HFF-Myc (cell line): ENCODE measurements around the gene PHRF1.

Source experiments
- DNase-seq: peaks from one replicate; pipeline ENCODE4 v3.0.0-alpha.2; 2011; ENCODE audit warnings: low read depth; ENCODE audit errors: extremely low read depth
- H3K4me3 ChIP-seq: replicated peaks from 2 replicates; pipeline ENCODE4 v1.5.1; 2011; ENCODE audit warnings: low read depth, mild to moderate bottlenecking, control low read depth, low read length
- TF ChIP-seq, protein P1 (sequence below): IDR thresholded peaks from 2 replicates; pipeline ENCODE4 v1.5.1; 2012; ENCODE audit warnings: mild to moderate bottlenecking, low read depth, low read length, control low read depth; ENCODE audit errors: missing control alignments

PHRF1 gene

DNA sequence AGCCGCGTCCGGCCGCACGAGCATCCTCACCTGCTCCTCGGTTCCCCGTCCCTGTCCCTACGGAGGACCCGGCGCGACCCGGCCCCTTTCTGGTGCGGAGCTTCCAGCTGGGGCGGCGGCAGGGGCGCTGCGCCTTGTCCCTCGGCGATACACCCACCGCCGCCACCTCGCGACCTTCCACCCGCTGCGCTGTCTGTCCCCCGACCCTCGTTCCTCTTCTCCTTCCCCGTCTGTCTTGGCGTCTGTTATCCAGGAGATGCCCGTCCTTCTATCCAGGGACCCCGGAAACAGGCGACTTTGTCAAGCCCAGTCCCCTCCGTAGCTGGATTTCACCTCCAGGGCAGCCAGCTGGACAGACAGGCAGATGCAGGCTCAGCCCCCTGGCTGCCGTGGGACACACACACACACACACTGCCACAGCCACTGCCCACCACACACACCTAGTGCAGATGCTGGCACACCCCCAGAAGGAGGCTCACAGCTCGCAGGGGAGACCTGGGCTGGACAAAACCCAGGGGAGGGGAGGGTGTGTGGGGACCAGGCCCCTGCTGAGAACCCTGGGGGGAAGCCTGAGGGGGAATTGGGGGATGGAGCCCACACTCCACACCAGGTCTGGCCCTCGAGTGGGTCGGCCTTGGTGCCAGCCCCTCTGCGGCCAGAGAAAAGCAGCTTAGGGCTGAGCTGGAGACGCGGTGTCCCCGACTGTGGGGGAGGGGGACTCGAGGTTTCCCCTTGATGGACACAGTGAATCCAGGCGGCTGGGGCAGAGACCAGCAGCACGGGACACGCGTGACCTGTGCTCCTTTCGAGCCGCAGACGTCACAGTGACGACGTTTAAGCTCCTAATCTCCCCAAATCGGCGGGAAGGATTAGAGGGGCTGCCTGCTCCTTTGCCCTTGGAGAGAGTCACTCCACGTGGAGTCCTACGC, 61.6 kb downstream of the PHRF1 start:
- H3K4me3 ChIP-seq = no peak overlapping the region
- TF ChIP-seq, protein P1, sequence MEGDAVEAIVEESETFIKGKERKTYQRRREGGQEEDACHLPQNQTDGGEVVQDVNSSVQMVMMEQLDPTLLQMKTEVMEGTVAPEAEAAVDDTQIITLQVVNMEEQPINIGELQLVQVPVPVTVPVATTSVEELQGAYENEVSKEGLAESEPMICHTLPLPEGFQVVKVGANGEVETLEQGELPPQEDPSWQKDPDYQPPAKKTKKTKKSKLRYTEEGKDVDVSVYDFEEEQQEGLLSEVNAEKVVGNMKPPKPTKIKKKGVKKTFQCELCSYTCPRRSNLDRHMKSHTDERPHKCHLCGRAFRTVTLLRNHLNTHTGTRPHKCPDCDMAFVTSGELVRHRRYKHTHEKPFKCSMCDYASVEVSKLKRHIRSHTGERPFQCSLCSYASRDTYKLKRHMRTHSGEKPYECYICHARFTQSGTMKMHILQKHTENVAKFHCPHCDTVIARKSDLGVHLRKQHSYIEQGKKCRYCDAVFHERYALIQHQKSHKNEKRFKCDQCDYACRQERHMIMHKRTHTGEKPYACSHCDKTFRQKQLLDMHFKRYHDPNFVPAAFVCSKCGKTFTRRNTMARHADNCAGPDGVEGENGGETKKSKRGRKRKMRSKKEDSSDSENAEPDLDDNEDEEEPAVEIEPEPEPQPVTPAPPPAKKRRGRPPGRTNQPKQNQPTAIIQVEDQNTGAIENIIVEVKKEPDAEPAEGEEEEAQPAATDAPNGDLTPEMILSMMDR = no peak
- DNase-seq = no peak

DNA sequence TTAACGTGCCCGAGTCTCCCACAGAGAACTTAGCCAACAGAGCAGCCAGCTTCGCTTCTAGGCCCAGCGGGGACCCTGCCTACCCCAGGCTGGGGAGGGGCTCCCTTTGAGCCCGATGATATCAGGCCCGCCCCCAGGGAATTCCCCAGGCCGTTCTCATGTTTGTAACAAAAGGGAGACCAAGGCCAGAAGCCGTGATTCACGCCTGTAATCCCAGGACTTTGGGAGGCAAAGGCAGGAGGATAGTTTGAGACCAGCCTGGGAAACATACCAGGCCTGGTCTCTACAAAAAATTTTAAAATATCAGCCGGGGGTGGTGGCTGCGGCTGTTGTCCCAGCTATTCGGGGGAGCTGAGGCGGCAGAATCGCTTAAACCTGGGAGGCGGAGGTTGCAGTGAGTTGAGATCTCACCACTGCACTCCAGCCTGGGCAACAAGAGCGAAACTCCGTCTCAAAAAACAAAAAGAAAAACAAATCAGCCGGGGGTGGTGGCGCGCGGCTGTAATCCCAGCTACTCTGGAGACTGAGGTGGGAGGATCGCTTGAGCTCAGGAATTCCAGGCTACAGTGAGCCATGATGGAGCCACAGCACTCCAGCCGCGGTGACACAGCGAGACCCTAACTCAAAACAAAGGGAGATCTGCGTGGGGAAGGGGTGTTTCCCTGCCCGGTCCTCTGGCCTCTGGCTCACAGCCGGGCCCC, 62.5 kb downstream of the PHRF1 start:
- TF ChIP-seq, protein P1 = no peak
- DNase-seq = no peak
- H3K4me3 ChIP-seq = no peak overlapping the region

DNA sequence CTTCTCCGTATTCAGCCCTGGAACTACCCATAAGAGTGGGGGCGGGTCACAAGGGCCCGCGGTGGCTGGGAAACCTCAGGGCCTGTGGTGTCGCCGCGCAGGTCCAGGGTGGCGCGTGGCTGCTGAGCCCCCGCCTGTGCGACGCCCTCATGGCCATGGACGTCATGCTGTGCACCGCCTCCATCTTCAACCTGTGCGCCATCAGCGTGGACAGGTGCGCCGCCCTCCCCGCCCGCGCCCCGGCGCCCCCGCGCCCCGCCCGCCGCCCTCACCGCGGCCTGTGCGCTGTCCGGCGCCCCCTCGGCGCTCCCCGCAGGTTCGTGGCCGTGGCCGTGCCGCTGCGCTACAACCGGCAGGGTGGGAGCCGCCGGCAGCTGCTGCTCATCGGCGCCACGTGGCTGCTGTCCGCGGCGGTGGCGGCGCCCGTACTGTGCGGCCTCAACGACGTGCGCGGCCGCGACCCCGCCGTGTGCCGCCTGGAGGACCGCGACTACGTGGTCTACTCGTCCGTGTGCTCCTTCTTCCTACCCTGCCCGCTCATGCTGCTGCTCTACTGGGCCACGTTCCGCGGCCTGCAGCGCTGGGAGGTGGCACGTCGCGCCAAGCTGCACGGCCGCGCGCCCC, 63.2 kb downstream of the PHRF1 start:
- TF ChIP-seq, protein P1 = no peak
- H3K4me3 ChIP-seq = no peak overlapping the region
- DNase-seq = no peak

DNA sequence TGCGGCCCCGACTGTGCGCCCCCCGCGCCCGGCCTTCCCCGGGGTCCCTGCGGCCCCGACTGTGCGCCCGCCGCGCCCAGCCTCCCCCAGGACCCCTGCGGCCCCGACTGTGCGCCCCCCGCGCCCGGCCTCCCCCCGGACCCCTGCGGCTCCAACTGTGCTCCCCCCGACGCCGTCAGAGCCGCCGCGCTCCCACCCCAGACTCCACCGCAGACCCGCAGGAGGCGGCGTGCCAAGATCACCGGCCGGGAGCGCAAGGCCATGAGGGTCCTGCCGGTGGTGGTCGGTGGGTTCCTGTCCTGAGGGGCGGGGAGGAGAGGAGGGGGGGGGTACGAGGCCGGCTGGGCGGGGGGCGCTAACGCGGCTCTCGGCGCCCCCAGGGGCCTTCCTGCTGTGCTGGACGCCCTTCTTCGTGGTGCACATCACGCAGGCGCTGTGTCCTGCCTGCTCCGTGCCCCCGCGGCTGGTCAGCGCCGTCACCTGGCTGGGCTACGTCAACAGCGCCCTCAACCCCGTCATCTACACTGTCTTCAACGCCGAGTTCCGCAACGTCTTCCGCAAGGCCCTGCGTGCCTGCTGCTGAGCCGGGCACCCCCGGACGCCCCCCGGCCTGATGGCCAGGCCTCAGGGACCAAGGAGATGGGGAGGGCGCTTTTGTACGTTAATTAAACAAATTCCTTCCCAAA, 63.9 kb downstream of the PHRF1 start:
- DNase-seq = no peak
- H3K4me3 ChIP-seq = no peak overlapping the region
- TF ChIP-seq, protein P1 = no peak

DNA sequence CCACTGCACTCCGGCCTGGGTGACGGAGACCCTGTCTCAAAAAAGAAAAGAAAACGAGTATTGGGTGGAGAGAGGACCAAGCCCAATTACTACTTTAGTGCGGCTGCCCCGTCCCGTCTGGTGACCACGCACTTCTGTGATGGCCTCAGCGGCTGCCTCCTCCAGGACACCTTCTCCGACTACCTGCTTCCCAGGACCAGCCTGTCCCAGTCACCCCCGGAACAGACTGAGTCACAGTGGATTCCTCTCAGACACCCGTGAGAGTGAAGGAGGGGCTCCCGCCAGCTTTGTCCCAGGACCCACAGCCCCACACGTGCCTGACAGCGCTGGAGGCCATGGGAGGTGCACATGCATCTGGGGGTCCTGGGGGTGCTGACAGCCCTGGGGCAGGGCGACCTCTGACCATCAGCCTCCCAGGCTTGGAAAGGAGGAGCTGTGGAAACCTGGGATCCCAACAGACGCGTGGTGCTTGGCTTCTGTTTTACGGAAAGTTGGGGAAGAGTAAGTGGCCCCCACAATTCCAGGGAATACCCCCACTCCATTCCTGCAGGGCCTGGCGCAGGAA, 65.6 kb downstream of the PHRF1 start:
- TF ChIP-seq, protein P1 = no peak
- no peak for DNase-seq
- no peak overlapping the region for H3K4me3 ChIP-seq

DNA sequence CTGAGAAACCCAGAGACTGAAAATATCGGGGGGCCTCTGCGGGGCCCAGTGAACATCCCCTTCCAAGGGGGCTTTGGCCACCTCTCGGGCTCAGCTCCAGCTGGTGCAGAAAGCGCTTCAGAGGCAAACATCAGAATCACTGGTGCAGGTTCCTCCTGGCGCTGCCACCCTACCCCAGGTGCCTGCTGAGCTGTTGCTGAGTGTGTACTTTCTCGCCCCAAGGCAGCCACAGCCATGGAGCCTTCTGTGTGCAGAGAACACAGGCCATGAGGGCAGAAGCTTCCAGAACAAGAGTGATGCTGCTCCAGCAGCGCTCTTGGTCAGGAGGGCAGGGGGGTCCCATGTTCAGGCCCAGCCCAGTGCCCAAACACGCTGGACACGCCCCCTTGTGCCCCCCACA, 67.1 kb downstream of the PHRF1 start:
- DNase-seq = no peak
- TF ChIP-seq, protein P1 = no peak
- no peak overlapping the region for H3K4me3 ChIP-seq
